ENCODE results near the gene IL18RAP.

The IL18RAP gene

DNA sequence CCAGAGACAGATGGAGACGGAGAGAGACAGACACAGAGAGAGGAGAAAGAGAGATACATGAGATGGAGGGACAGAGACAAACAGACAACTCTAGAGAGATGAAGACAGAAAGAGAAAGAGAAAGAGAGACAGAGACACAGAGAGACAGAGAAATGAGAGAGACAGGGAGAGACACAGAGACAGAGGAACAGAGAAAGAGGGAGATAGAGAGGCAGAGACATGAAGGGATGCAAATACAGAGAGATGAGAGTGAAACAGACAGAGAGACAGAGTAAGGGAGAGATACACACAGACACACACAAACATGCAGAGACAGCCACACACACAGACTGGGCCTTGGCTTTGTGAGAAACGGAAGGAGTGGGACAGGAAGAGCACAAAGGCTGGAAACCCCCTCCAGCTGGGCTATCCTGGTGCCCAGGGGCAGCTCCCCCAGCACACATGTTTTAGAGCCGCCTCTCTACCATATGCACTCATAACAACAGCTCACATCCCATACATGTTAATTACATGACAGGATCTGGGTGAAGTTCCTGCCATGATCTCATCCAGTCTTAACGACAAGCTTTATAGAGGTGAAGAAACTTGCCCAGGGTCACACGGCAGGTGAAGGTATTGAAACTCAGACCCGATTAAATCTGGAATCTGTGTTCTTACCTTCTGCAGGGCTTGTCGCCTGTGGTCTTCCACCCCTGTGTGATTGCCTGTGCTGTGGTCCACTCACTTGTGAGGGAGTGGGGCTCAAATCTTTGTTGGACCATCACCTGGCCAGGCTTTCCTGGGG is 35.0 kb upstream of the IL18RAP start:
- TF ChIP-seq, protein P1, sequence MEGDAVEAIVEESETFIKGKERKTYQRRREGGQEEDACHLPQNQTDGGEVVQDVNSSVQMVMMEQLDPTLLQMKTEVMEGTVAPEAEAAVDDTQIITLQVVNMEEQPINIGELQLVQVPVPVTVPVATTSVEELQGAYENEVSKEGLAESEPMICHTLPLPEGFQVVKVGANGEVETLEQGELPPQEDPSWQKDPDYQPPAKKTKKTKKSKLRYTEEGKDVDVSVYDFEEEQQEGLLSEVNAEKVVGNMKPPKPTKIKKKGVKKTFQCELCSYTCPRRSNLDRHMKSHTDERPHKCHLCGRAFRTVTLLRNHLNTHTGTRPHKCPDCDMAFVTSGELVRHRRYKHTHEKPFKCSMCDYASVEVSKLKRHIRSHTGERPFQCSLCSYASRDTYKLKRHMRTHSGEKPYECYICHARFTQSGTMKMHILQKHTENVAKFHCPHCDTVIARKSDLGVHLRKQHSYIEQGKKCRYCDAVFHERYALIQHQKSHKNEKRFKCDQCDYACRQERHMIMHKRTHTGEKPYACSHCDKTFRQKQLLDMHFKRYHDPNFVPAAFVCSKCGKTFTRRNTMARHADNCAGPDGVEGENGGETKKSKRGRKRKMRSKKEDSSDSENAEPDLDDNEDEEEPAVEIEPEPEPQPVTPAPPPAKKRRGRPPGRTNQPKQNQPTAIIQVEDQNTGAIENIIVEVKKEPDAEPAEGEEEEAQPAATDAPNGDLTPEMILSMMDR (IDR thresholded peaks at IDR 0.05; ENCODE audit: low read depth, low read length, missing control alignments): no peak

GRCh38 chr2:102391565-102391964 is 31.4 kb upstream of the IL18RAP start:
- H3K4me3 ChIP-seq (ENCODE audit: low read depth, low read length): no peak overlapping the region
- TF ChIP-seq, protein P1 (IDR thresholded peaks at IDR 0.05; ENCODE audit: low read depth, low read length, missing control alignments): no peak
- no peak for DNase-seq (ENCODE audit: low read depth)
- in situ Hi-C loops (cut with HindIII; ENCODE audit: low sequenced_read_pairs): no loop called here

More for the DNA sequence above, 35.0 kb upstream of the IL18RAP start:
- no peak for DNase-seq (ENCODE audit: low read depth)
- in situ Hi-C loops (cut with HindIII; ENCODE audit: low sequenced_read_pairs): no loop called here
- H3K4me3 ChIP-seq (ENCODE audit: low read depth, low read length): no peak overlapping the region

GRCh38 chr2:102392096-102392495 is 30.9 kb upstream of the IL18RAP start:
- no peak overlapping the region for H3K4me3 ChIP-seq (ENCODE audit: low read depth, low read length)
- DNase-seq (ENCODE audit: low read depth): no peak
- in situ Hi-C loops (cut with HindIII; ENCODE audit: low sequenced_read_pairs): no loop called here
- TF ChIP-seq, protein P1 (IDR thresholded peaks at IDR 0.05; ENCODE audit: low read depth, low read length, missing control alignments): no peak

DNA sequence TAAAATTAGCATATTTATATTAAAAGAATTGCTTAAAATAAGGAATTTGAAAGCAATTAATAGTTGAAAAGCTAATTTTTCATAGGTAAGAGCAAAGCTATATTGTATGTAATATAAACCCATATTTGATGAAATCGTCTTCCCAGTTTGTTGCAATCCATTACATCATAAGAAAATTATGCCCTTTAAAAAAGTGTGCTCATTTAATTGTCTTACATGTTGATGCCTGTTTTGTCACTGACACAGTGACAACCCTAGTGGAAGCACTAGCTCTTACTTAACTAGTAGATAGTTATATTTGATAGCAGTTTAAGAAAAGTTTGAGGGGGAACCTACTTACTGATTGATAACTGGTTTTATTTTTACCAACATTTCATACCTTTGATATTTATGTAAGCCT is 30.0 kb upstream of the IL18RAP start:
- in situ Hi-C loops (cut with HindIII; ENCODE audit: low sequenced_read_pairs): no loop called here
- TF ChIP-seq, protein P1 (IDR thresholded peaks at IDR 0.05; ENCODE audit: low read depth, low read length, missing control alignments): no peak
- no peak overlapping the region for H3K4me3 ChIP-seq (ENCODE audit: low read depth, low read length)
- DNase-seq (ENCODE audit: low read depth): no peak

DNA sequence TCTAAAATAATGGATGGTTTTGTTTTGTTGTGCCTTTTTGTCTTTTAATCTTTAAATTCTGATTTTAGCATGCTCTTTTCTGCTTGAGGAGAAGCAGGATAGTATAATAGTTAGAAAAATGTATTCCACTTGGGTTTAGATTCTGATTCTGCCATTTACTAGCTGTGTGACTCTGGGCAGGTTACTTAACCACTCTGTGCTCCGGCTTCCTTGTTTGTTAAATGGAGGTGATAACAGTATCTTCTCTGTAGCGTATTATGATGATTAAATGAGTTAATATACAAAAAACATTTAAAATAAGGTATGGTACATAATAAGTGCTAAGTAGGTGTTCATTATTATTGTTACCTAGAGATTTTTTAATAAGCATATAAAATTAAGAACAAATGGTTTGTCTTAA is 26.9 kb upstream of the IL18RAP start:
- TF ChIP-seq, protein P1 (IDR thresholded peaks at IDR 0.05; ENCODE audit: low read depth, low read length, missing control alignments): no peak
- in situ Hi-C loops (cut with HindIII; ENCODE audit: low sequenced_read_pairs): no loop called here
- DNase-seq (ENCODE audit: low read depth): no peak
- no peak overlapping the region for H3K4me3 ChIP-seq (ENCODE audit: low read depth, low read length)

DNA sequence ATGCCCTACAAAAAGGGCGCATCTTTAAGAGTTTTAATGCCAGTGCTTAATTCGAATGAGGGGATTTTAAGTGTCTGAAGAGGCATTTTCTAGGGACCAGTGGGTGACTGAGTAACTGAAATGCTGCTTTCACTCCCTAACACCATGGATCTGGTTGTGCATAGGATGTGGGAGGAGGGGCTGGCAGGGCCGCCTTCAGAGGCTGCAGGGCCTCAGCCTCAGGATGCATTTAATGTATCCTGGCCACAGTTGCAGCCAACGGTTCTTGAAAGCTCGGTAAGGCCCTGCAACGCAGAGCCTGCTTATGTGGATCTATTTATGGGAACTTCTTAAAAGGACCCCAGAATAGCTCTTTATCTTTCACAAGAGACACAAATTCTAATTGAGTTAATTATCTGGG is 25.8 kb upstream of the IL18RAP start:
- in situ Hi-C loops (cut with HindIII; ENCODE audit: low sequenced_read_pairs): no loop called here
- no peak for DNase-seq (ENCODE audit: low read depth)
- no peak overlapping the region for H3K4me3 ChIP-seq (ENCODE audit: low read depth, low read length)
- TF ChIP-seq, protein P1 (IDR thresholded peaks at IDR 0.05; ENCODE audit: low read depth, low read length, missing control alignments): no peak

All from astrocyte of the cerebellum (primary cell).